ENCODE results near the gene HKDC1.

GRCh38 chr10:69242040-69242851 is 22.1 kb downstream of the HKDC1 start:
- no peak for TF ChIP-seq EZH2 (IDR thresholded peaks at IDR 0.05; ENCODE audit: borderline replicate concordance, insufficient read depth, low read depth, low read length, poor library complexity, severe bottlenecking)
- no peak for TF ChIP-seq CTCF (IDR thresholded peaks at IDR 0.05)
